Esophagus (tissue), 2 donors: ENCODE measurements around the gene SLC4A8. TPM values are rescaled to one million over a fixed set of nuclear protein-coding genes. Genes with fewer than 3 reads are reported as not detected.

Experiments used
- H3K27ac ChIP-seq, 2 donors: one replicate each; pipeline ENCODE4 v1.5.1; 2013; ENCODE audit warnings: low read depth in 2 of 2, mild to moderate bottlenecking in 2 of 2, inconsistent platforms in 1 of 2, low read length in 1 of 2, moderate library complexity in 1 of 2
- H3K27me3 ChIP-seq, 2 donors: one replicate each; pipeline ENCODE4 v1.6.1; 2013; ENCODE audit warnings: low read length in 2 of 2, control low read depth in 1 of 2, mild to moderate bottlenecking in 1 of 2; ENCODE audit not compliant: insufficient read depth in 2 of 2, control insufficient read depth in 1 of 2
- H3K36me3 ChIP-seq, 2 donors: one replicate each; pipeline ENCODE4 v1.6.1; 2013; ENCODE audit warnings: low read length in 1 of 2; ENCODE audit not compliant: control insufficient read depth in 2 of 2, insufficient read depth in 2 of 2
- H3K4me1 ChIP-seq, 2 donors: one replicate each; pipeline ENCODE4 v1.6.1; 2013; ENCODE audit warnings: low read length in 1 of 2; ENCODE audit not compliant: control insufficient read depth in 2 of 2, insufficient read depth in 2 of 2
- H3K4me3 ChIP-seq, 2 donors: one replicate each; pipeline ENCODE4 v1.5.1; 2013; ENCODE audit warnings: low read length in 2 of 2, mild to moderate bottlenecking in 2 of 2, low read depth in 1 of 2, moderate library complexity in 1 of 2
- H3K9me3 ChIP-seq, 2 donors: one replicate each; pipeline ENCODE4 v1.6.1; 2013; ENCODE audit warnings: mild to moderate bottlenecking in 2 of 2, low read depth in 1 of 2, low read length in 1 of 2, moderate library complexity in 1 of 2; ENCODE audit not compliant: control insufficient read depth in 2 of 2, insufficient read depth in 1 of 2
- WGBS, 2 donors: extraction: QIAGEN DNeasy Blood & Tissue Kit; methylation state at CpG; one replicate each; pipeline ENCODE4 v1.1.7; 2013; 5-methylcytosine and 5-hydroxymethylcytosine counted together
- polyA plus RNA-seq, 2 donors: library from polyadenylated mRNA; stranded (reverse); fragments of 200-250 nt; gene quantifications; one replicate each; pipeline ENCODE4 v1.2.3, GENCODE V29; 2013
- donor health status: healthy with polysubstance abuse.
- donor health status: Bipolar disorder and iron deficiency.

Gene SLC4A8
- polyA plus RNA-seq, 2 donors: 0.04 to 0.05 TPM

DNA sequence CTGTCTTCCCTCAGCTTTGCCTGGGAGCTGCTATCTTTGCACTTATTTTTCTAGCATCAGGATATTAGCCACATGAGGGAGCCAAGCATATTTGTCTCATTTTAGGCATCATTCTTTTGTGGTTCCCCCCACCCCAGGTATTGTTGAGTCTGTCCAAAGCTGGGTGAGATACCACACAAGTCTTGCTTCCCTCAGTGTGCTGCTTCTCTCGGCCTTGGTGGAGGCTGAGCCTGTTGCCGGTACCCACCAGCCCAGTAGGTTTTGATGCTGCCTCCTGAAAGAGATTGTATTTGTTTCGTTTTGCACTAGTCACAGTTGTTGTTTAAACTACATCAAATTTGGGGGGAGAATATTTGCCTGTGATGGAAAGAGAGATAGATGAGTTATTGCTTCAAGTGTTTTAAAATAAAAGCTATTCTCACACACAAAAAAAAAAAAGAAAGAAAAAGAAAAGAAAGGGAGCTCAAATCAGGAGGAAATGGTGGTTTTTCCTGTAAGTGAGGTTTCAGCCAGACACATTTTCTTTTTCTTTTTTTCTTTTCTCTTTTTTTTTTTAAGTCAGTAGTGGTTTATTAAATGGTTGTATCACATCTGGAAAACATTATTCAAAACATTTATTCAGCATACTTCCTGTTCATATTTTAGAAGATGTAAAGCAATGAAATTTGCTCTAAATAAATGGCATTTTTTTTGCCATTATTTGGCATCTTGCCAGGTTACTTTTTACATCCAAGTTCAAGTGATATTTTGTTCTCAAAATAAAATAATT, 58.5 kb downstream of the SLC4A8 start:
- Histone ChIP-seq H3K4me1 (no peaks in the 10 kb centered on the region), H3K27ac (no peak overlapping the region), H3K36me3 (no peaks in the 10 kb centered on the region), H3K4me3 (no peak overlapping the region), H3K9me3 (no peaks in the 10 kb centered on the region), H3K27me3 (no peaks in the 10 kb centered on the region)
- WGBS, 2 donors: 55 to 58% methylated on average over 3 of the region's 3 CpGs

DNA sequence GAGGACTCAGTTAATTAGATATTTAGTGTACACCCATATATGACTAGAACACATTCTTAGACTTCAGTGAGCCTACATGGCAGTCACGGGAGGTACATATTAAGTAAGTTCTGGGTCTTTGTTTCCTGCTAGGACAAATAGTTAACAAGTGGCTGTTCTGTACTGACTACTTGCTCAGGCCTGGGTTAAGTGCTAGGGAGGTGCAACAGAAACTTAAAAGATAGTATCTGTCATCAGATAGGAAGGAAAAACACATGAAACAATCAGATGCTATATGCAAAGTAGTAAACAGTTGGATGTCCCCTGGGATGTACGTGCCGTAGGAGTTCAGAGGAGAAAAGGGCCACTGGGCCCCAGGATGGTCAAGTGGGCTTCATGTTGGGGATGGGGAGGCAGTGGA, 59.5 kb downstream of the SLC4A8 start:
- Histone ChIP-seq H3K4me3 (no peak overlapping the region), H3K36me3 (no peaks in the 10 kb centered on the region), H3K9me3 (no peaks in the 10 kb centered on the region), H3K27ac (no peak overlapping the region), H3K4me1 (no peaks in the 10 kb centered on the region), H3K27me3 (no peaks in the 10 kb centered on the region)
- WGBS, 2 donors: 93 to 95% methylated on average over 3 of the region's 3 CpGs

DNA sequence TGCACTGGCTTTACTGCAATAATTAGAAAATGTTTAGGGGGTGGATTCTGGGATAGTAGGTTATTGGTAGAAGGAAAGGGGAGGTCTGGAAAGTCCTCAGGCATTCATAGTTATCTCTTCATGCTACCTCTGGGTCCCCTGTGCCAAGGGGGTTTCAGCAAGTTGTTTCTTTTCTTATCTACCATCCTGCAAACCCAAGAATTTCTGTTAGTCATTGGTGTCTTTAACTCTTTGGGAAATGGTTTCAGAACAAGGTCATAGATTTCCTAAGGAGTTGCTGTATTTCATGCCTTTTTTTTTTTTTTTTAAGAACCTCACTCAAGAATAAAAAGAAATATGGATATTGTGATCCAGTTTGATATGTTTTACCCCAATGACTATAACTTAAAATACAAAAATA, 63.6 kb downstream of the SLC4A8 start:
- H3K4me1 ChIP-seq: no peaks in the 10 kb centered on the region

DNA sequence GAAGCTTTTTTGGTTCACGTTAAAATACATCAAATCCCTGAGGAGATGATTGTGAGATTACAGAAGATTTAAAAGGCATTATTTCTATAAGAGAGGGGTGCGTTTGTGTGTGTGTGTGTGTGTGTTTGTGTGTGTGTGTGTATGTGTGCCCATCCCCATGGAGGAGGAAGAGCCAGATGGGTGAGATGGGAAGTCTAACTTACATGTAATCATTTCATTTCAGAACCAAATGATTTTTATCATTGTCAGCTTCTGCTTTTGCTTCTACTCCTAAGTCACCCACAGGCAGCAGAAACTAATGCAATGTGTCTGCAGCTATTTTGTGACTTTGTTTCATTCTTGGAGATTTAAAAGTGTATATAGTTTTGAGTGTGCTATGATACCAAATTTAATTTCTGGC, 68.7 kb downstream of the SLC4A8 start:
- Histone ChIP-seq H3K4me3 (no peak overlapping the region), H3K36me3 (no peaks in the 10 kb centered on the region), H3K4me1 (no peaks in the 10 kb centered on the region), H3K9me3 (no peaks in the 10 kb centered on the region), H3K27ac (no peak overlapping the region), H3K27me3 (no peaks in the 10 kb centered on the region)
- 59 to 68% methylated on average over 2 of the region's 2 CpGs for WGBS, 2 donors

More for the DNA sequence above, 63.6 kb downstream of the SLC4A8 start:
- no peak overlapping the region for H3K4me3 ChIP-seq
- no peak overlapping the region for H3K27ac ChIP-seq
- no peaks in the 10 kb centered on the region for H3K9me3 ChIP-seq
- no peaks in the 10 kb centered on the region for H3K27me3 ChIP-seq
- no peaks in the 10 kb centered on the region for H3K36me3 ChIP-seq

DNA sequence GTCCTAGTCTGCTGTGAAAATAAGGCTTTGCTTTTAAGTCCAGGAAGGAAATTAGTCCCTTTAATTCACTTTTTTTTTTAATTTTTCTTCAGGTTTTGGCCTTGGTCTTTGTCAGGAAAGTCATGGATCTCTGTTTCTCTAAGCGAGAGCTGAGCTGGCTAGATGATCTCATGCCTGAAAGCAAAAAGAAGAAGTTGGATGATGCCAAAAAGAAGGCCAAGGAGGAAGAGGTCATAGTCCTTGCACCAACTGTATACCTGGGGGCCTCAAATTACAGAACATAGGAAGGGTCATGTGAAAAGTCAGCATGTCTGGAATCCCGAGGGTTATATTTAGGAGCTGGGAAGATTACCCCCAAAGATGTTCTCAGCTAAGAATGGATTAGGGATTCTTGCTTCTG, 72.3 kb downstream of the SLC4A8 start:
- Histone ChIP-seq H3K4me3 (no peak overlapping the region), H3K27me3 (no peaks in the 10 kb centered on the region), H3K9me3 (no peaks in the 10 kb centered on the region), H3K36me3 (no peaks in the 10 kb centered on the region), H3K27ac (no peak overlapping the region), H3K4me1 (no peaks in the 10 kb centered on the region)
- 90 to 98% methylated on average over 2 of the region's 2 CpGs for WGBS, 2 donors

DNA sequence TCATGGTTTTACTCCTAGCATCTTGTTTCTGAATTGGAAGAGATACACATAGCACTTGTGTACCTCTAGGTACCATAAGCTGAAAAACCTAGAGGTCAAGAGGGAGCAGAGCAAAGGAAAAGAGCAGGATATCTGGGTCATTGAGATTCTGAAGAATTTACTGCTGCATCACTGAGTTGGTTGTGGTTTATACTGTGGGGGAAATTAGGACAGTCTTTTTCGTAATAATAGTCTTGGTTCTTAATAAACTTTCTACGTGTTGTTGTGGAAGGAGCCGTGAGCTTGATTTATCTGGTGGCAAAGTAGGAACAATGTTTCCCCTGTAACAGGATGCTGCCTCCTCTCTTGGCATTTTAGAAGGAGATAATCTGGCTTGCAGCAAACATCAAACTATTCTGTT, 80.2 kb downstream of the SLC4A8 start:
- no peaks in the 10 kb centered on the region for H3K27me3 ChIP-seq
- no peak overlapping the region for H3K4me3 ChIP-seq
- no peaks in the 10 kb centered on the region for H3K36me3 ChIP-seq
- WGBS, 2 donors: 72 to 80% methylated on average over 3 of the region's 3 CpGs
- no peaks in the 10 kb centered on the region for H3K9me3 ChIP-seq
- H3K27ac ChIP-seq: no peak overlapping the region
- H3K4me1 ChIP-seq: no peaks in the 10 kb centered on the region

DNA sequence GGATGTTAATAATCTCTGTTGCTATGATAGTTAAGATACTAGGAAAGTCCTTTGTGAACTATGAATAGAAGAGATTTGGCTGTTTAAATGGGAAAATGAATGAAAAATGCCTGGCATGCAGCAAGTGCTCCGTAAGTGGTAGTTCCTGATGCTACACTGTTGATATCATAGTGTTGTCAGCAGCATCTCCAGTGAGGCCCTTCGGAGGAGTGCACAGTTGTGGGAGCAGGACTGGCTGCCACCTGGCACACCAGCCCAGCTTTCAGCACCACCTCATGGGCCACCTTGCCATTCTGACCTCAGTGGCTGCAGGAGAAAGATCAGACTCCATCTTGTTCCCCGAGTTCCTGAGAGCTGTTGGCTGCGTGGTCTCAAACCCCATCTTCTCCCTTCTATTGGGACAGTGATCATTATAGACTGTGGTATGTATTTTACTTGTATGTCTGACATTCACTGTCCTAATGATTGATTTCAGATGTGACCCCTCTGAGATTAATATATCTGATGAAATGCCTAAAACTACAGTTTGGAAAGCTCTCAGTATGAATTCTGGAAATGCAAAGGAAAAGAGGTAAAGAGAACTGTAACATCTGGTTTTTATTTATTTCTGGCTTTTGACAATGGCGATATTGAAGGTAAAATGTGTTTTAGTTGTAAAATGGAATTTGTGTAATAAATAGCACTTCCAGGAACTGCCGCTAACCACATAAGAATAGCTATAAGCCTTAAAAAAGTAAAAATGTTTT, 80.9 kb downstream of the SLC4A8 start:
- no peaks in the 10 kb centered on the region for H3K36me3 ChIP-seq
- 76 to 82% methylated on average over 6 of the region's 6 CpGs for WGBS, 2 donors
- H3K4me3 ChIP-seq: no peak overlapping the region
- no peak overlapping the region for H3K27ac ChIP-seq
- H3K9me3 ChIP-seq: no peaks in the 10 kb centered on the region
- H3K4me1 ChIP-seq: no peaks in the 10 kb centered on the region
- no peaks in the 10 kb centered on the region for H3K27me3 ChIP-seq

DNA sequence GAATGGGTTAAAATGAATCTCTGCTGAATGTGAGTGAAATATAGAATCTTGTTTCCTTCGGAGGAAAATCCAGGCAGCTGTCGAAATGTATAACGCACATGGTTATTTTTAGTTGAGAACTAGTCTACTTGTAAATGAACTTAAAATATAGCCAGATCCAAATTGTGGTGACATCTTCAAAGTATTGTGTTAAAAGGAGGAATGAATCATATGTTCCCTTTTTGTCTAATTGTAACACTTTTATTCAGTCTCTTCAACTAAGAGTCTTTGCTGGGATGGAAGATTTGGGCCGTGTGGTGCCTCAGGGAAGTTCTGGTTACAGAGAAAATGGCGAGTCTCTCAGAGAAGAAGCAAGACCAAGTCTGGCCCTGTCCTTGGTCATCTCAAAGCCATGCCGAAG, 82.5 kb downstream of the SLC4A8 start:
- Histone ChIP-seq H3K27ac (no peak overlapping the region), H3K36me3 (no peaks in the 10 kb centered on the region), H3K4me3 (no peak overlapping the region), H3K27me3 (no peaks in the 10 kb centered on the region), H3K4me1 (no peaks in the 10 kb centered on the region), H3K9me3 (no peaks in the 10 kb centered on the region)
- WGBS, 2 donors: 80 to 91% methylated on average over 6 of the region's 6 CpGs

DNA sequence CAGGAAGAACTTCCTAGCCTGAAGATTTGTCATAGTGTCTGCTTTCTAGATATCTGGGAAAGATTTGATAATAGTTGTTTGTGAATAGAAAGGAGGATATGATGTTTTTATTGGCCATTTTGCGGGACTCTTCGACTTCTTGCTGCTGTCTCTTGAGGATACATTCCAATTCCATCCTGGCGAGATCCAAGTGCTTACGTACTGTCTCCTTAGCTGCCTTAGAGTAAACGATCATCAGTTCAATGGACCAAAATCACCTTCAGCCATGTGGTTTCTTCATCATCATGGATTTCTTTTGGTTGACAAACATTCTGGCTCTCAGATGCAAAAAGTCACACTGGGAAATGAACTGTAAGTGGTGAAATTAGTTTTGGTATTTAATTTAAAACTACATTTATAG, 83.7 kb downstream of the SLC4A8 start:
- Histone ChIP-seq H3K27ac (no peak overlapping the region), H3K4me1 (no peaks in the 10 kb centered on the region), H3K36me3 (no peaks in the 10 kb centered on the region), H3K9me3 (no peaks in the 10 kb centered on the region), H3K4me3 (no peak overlapping the region), H3K27me3 (no peaks in the 10 kb centered on the region)
- WGBS, 2 donors: 81 to 85% methylated on average over 5 of the region's 5 CpGs
